Activated CD4-positive, alpha-beta T cell treated with anti-CD3 and anti-CD28 coated beads, Interleukin-2, amount 50 U/mL, for 48 hours (primary cell): ENCODE results near the gene ISOC2.
"Not testable (repeated sequence)": the region's sequence is repeated elsewhere in the genome, so short reads cannot be mapped to it uniquely, and the experiment has no call there.

Experiments
- DNase-seq, 2 experiments: peaks; one replicate each; pipeline ENCODE4 v3.0.0-alpha.2; 2020

ISOC2 gene

DNA sequence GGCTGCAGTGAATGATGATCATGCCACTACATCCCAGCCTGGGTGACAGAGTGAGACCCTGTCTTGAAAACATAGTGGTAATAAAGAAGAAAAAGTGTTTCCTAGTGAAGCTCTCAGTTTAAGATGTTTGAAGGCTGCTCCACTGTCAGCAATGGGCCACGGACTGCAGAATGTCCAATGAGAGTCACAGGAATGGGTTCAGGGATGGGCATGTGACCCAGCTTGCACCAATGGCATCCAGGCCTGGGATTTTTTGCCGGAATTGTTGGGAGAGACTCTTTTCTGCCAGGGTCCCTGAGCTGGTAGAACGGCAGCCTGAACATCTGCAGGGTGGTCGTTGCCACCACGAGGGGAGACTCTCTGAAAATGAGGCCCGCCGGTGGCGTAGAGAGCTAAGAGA lies 24.6 kb downstream of the ISOC2 start:
- no peak for DNase-seq

DNA sequence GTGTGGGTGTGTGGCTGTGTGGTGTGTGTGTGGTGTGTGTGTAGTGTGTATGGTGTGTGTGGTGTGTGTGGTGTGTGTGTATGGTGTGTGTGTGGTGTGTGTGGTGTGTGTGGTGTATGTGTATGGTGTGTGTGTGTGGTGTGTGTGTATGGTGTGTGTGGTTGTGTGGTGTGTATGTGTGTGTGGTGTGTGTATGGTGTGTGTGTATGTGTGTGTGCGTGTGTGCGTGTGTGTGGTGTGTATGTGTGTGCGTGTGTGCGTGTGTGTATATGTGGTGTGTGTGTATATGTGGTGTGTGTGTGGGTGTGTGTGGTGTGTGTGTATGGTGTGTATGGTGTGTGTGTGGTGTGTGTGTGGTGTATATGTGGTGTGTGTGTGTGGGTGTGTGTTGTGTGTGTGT lies 26.4 kb downstream of the ISOC2 start:
- DNase-seq: no peak

DNA sequence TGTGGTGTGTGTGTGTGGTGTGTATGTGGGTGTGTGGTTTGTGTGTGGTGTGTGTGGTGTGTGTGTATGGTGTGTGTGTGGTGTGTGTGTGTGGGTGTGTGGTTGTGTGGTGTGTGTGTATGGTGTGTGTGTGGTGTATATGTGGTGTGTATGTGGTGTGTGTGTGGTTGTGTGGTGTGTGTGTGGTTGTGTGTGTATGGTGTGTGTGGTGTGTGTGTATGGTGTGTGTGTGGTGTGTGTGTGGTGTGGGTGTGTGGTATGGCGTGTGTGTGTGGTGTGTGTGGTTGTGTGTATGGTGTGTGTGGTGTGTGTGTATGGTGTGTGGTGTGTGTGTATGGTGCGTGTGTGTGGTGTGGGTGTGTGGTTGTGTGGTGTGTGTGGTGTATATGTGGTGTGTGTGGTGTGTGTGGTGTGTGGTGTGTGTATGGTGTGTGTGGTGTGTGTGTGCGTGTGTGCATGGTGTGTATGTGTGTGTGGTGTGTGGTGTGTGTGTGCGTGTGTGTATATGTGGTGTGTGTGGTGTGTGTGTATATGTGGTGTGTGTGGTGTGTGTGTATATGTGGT lies 27.0 kb downstream of the ISOC2 start:
- no peak for DNase-seq

DNA sequence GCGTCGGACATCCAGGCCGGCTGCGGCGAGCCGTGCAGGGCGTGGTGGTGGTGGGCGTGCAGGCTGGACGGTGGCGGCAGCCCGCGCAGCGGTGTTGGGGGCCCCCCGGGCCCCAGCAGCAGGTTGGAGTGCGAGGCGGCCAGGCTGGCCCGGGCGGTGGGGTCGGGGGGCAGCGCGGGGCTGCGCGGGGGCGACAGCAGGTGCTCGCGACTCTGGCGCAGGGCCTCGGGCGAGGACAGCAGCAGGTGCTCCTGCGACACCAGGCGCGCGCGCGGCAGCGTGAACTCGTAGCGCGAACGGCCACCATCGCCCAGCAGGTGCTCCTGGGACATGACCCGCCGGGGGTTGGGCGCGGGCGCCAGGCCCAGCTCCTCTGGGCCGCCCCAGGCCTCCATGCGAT lies 28.1 kb downstream of the ISOC2 start:
- DNase-seq: no peak

DNA sequence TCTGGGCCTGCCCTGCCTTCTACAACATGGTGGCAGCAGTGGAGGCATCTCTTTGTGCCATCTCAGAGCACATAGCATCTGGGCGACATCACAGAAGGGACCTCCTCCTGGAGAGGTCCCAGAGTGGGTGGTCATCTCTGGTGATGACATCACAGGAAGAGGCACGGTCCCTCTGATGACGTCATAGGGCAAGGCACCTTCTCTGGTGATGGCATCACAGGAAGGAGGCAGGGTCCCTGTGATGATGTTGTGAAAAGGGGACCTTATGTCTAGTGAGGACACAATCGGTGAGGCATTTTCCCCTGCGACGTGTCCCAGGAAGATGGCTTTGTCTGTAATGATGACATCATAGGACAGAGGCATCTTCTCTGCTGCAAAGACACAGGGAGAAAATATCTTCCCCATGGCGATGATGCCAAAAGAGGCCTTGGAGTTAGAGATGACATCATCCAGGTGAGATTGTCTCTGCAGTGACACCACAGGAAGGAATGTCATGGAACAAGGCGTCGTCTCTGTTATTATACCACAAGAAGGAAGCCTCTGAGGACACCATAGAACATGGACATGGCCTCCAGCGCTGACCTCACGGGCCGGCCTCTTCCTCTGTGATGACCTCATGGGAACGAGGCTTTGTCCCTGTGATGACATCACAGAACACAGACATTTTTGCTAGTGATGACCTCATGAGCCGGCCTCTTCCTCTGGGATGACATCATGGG lies 29.0 kb downstream of the ISOC2 start:
- no peak for DNase-seq

DNA sequence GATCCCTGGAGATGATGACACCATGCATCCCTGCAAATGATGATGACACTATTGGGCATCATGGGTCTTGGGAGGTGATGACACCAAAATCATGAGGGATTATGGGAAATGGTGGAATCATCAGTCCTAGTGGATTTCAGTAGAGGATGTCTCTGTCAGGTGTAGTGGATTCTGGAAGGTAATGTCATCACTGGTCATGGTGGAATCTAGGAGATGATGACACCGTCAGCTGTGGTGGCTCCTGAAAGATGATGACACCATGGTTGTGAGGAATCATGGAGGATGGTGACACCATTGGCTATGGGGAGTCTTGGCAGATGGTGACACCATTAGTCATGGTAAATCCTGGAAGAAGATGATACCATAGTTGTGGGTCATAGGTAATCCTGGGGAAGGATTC lies 30.3 kb downstream of the ISOC2 start:
- no peak for DNase-seq

DNA sequence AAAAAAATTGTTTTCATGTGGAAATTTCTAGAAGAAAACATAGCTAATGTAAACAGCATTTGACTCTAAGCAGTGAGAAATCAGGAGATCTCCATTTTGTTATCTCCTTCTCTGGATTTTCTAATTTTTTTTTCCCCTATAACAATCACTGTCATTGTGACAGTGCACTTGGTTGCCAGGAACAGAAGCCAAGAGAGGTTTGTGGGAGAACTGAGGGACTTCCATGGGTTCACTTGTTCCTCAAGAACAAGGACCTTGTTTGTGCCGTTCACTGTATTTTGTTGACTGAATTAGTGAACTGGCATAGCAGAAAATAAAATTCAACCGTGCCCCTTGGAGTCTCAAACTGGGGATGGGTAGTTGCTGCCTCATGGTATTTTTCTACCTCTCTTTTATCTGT lies 35.4 kb downstream of the ISOC2 start:
- DNase-seq: no peak

DNA sequence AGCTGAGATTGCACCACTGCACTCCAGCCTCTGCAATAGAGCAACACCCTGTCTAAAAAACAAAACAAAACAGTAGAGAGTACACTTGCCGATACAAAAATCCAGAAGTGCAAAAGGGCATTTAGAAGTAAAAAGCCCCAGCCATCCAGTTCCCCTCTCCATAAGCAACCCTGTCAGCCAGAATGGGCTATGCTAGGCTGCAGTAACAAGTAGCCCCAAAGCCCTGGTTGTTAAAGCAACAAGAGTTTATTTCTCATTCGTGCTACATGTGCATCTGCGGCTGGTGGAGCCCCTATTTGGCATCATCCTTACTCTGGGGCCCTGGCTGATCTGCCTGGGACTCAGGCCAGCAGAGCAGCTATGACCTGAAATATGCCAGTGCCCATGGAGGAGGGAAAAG lies 36.9 kb downstream of the ISOC2 start:
- DNase-seq: no peak

DNA sequence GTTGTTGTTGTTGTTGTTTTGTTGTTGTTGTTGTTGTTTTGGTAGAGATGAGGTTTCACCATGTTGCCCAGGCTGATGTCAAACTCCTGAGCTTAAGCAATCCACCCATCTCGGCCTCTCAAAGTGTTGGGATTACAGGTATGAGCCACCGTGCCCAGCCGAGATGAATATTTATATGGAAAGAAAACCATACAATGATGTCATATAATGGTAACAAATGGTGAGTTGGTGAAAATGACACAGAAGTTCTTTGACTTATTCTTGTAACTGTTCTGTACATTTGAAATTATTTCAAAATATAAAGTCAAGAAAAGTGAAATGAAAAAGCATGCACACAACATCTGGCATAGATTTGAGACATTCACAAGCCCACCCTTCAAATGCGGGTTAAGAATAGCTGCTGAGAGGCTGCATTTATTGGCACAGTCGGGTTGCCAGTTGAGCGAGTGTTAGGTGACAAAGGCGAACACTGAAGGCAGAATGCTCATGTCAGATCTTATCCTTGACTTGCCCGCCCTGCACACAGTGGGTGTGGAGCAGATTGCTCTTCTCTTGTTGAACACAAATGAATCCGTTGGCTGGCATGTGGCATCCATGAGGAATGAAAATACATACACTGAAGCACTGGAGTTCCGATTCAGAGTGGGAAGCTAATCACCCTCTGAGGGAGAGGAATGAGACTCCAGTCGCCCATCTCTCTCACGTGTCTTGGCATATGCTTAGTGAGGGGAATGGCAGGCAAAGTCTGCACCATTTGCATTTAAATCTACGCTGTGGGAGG lies 38.0 kb downstream of the ISOC2 start:
- no peak for DNase-seq

DNA sequence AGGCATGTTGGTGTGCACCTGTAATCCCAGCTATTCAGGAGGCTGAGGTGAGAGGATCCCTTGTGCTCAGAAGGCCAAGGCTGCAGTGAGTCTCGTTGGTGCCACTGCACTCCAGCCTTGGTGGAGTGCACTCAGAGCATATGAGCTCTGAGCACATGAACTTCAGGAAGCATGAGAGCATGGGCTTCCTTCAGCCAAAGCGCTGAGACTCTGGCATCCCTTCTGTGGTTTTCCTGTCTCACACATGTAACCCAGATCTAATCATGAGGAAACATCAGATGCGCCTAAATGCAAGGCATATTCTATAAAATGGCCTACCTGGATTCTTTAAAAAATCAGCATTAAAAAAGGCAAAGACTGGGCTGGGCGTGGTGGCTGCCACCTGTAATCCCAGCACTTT lies 40.2 kb downstream of the ISOC2 start:
- DNase-seq: not testable (repeated sequence)

DNA sequence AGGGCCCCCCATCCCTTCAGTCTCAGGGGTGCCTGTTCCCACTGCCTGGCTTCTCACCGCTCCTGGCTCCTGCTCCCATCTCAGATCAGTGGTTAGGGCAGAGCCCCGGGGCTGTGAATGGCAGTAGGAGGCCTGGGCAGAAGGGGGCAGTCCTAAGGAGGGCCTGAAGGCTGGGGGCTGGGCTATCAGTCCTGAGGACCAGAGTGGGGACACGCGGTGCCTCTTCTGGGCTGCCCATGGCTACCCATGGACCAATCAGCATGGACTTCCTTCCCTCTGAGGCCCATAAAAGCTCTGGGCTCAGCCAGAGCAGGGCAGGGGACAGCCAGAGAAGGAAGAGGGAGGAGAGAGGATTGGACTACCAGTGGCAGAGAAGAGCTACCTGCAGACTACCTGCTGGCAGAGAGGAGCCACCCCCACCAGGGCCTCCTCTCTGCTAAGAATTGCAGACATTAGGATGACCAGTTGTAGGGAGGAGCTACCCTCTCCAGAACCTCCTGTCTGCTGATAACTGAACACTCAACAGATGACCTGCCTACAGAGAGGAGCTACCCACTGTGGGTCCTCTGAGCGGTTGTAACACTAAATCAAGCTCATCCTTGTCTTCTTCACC lies 41.7 kb downstream of the ISOC2 start:
- no peak for DNase-seq

DNA sequence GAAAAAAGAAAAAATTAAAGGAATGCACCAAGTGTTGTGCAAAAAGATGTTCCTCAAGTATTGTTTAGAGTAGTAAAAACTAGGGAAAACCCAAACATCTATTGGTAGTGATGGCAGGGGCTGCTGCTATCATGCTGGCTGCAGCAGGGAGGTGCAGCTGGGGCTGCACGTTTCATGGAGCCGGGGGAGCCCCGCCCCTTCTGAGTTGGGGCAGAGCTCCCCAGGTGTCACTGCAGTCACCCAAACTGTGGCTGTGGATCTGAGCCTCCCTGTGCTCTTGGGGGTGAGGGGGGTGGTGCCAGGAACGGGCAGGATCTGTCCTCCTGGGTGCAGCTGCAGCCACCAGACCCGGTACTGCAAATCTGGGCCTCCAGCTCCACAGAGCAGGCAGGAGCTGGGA lies 42.3 kb downstream of the ISOC2 start:
- DNase-seq: no peak

DNA sequence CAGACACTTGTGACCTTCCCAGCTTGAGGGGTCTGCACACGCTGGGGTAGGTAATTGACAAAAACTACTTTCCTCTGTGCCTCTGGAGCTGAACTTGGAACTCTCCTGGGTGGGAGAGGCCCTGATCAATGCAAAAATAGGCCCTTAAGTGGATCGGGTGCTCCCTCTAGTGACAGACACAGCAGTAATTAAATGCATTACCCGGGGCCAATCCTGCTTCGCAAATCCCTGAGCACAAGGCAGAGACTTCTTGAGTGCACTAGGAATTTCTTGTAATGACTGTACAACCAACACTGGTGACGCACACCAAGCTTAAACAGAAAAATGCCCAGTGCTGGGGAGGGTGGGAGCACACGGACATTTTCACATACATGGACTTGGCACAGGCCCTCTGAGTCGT lies 43.3 kb downstream of the ISOC2 start:
- DNase-seq: peak; percentile 46 to 58

DNA sequence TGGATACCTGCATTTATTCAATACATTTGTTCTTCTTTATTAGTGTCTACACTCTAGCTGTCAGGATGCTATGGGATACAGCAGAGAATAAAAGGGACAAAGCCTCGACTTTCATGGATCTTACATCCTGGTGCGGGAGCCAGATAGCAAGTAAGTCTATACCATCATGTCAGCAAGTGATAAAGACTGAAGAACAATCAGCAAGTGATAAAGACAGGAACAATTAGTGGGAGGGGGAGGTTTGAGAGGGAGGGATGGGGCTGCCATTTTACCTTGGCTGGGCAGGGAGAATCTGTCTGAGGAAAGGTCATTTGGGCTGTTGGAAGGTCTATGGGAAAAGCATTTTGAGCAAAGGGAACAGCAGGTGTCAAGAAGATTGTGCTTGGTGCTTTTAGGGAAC lies 51.3 kb downstream of the ISOC2 start:
- DNase-seq: no peak

DNA sequence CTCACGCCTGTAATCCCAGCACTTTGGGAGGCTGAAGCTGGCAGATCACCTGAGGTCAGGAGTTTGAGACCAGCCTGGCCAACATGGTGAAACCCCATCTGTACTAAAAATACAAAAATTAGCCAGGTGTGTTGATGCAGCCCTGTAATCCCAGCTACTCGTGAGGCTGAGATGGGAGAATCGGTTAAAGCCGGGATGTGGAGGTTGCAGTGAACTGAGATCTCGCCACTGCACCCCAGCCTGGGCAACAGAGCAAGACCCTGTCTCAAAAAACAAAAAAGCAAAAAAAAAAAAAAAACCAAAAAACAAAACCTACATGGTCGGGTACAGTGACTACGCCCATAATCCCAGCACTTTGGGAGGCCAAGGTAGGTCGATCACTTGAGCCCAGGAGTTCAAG lies 52.3 kb downstream of the ISOC2 start:
- not testable (repeated sequence) for DNase-seq

DNA sequence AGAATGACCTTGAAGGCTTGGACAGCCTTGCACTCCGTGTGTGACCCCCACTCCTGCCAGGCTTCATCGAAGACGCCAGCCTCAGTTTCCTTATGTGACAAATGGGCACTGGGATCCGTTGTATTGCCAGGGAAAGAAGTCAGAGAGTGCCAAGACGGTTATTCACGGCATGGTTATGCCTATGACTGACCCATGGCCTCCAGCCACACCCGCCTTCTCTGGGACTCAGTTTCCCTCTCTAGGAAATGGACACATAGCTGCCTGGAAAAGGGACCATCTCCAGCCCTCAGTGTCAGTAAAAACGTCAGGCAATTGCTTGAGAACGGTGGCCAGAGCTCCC lies 52.9 kb downstream of the ISOC2 start:
- no peak for DNase-seq

DNA sequence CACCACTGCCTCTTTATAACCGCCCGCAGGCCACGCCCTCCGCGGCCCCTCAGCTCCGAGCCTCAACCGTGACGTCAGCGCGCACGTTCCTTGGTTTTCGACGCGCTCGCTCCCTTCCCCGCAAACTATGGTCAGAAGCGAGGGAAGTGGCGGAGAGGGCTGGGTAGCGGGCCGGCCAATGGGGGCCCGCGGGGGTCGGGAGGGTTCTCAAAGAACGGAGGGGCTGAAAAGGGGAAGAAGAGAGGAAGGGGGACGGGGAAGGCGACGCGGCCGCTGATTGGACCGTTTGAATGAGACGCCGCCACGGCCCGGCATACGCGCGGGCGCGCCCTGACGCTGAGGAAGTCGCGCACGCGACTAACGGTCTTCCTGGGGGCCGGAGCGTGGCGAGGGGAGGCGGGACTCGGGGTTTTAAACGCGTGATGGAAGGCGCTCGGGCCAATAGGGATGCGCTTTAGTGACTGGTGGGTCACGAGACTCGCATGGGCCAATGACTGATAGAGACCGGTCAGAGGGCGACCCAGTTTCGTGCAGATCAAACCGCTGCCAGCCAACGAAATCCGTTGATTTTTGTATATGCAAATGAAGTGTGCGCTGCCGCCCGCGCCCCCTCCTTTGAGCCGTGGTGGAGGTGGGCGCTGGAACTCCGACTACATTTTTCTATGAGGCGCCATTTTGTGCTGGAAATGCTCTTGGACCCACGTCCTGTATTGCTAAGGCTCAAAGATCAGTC lies 53.5 kb downstream of the ISOC2 start:
- DNase-seq: peak; percentile 94 to 96

DNA sequence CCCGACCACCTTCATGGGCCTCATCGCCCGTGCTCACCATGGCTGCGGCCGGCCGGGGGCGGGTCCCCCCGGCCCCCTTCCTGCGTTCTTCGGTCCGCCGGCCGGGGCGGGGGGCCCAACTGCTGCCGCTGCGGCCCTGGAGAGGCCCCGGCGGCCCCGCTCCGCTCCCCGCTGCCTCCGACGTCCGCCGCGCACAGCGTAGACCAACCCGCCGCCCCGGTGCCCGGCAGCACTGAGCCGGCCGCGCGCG lies 54.0 kb downstream of the ISOC2 start, which contains the start of gene UBE2S:
TSS of gene UBE2S (minus strand) at position 239 of the 250 bp plus-strand sequence. CDS start at position 40, 199 bp downstream.
- not testable (repeated sequence) for DNase-seq

DNA sequence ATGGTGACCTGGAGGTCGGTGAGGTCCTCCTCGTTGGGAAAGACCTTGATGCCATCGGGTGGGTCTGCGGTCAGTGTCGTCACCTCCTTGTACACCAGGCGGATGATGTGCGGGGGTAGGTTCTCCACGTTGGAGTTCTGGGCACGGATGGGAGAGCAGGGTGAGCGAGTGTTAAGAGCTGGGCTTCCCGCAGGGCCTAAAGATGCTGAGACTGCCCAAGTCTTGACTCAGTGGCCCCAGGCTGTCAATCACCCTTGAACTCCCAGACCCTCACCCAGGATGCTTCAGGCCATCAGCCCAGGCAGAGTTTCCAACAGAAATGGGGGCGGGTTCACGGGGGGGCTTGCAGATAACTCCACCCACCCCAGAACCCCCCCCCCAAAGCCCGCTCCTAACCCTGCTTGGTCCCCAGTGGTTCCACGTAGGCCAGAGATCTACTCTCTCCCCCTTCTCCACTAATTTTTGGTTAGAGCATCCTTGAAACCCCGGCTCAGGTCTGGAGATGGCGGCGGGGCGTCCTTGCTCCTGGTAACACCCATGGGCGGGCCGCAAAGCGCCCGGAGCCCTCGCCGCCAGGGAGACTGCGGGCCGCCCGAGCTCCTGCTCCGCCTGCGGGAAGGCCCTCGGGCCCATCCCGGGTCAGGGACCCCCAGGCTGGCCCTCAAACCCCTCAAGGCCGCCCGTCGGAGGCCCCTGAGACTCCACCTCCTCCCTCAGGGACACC lies 54.5 kb downstream of the ISOC2 start:
- no peak for DNase-seq

DNA sequence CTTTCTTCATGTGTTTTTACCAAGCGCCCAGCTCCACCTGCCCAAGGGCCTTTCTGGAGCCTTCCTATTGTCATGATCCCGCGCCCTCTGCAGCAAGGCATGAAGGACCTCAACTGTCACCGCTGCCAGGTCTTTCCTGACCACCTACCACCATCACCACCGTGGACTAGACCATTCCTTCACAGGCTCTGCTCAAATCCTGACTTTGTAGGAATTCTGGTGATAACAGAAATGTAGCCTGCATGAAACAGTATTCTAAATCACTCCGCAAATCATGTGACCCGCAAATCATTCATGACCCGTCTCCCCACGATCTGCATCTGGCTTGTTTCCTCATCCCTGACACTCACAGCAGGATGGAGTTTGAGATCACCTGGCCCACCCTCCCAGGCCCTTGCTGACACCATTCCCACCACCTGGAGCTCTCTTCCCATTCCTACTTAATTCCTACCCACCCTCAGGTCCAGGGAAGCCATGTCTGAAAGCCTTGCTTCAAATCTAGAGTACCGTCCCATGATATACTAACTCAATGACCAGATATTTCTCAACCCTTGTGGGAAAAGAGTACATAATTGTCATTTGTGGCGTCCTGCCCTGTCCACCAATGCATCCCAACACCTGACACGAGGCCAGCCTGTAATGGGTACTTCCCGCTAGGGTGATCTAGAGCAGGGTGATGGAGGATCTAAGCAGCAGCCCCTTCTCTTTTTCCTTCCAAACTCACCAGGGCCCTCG lies 55.2 kb downstream of the ISOC2 start:
- no peak for DNase-seq

DNA sequence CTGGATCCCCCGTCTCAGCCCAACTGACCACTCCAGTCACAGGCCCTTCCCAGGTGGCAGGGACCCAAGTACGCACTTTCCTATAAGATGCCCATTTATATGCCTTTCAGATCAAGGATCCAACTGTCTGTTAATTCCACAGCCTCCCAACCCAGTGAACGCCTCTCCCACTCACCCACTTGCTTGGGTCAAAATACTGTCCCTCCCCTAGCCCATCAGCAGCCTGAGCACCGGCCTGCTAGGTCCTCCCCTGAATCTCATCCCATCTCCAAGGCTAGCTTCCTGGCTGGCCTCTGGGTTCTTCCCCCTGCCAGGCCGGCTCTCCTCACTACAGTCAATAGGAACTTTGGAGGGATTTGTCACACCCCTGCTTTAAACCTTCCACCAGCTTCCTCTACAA lies 55.8 kb downstream of the ISOC2 start:
- no peak for DNase-seq
